ENCODE data around the gene CCL26. TPM values are rescaled to one million over a fixed set of nuclear protein-coding genes. Genes with fewer than 3 reads are reported as not detected.
"Not testable (repeated sequence)": the region's sequence is repeated elsewhere in the genome, so short reads cannot be mapped to it uniquely, and the experiment has no call there.

CCL26 gene
- total and polyA plus RNA-seq, 2 donors (not counting 3 experiments of a cell fraction or from before 2014, with no cell fraction given), result not detected

DNA sequence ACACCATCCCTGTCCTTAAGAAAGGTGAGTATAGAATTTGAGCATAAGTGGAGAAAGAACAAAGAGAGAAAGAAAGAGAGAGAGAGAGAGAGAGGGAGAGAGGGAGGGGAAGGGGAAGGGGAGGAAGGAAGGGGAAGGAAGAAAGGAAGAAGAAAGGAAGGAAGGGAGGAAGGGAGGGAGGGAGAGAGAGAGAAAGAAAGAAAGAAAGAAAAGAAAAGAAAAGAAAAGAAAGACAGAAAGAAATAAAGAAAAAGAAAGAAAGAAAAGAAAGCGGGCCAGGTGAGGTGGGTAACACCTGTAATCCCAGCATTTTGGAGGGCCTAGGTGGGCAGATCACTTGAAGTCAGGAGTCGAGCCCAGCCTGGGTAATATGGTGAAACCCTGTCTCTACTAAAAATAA, 21.7 kb upstream of the CCL26 start:
- Histone ChIP-seq H3K4me1 (ENCODE audit: control insufficient read depth, extremely low read depth, insufficient read depth, low read length) (no peaks in the 10 kb centered on the region), H3K4me2 (ENCODE audit: insufficient read depth, low read length) (no peak overlapping the region), H3K36me3 (ENCODE audit: control insufficient read depth in 2 of 2, extremely low read depth in 1 of 2, insufficient read depth in 2 of 2, low read length in 2 of 2) (no peaks in the 10 kb centered on the region), H3K9me1 (replicated peaks; ENCODE audit: control insufficient read depth, extremely low read depth, insufficient read depth, low read length) (no peaks in the 10 kb centered on the region), H2AFZ (ENCODE audit: low read depth, low read length) (no peak overlapping the region), H3K4me3 (replicated peaks in 1 of 3; ENCODE audit: insufficient read depth in 1 of 3, low read depth in 1 of 3, low read length in 3 of 3) (no peak overlapping the region), H3K79me2 (ENCODE audit: control insufficient read depth, insufficient read depth, low read length) (no peaks in the 10 kb centered on the region), H4K20me1 (replicated peaks; ENCODE audit: control insufficient read depth, extremely low read depth, insufficient read depth, low read length) (no peaks in the 10 kb centered on the region), H3K9me3 (replicated peaks; ENCODE audit: control insufficient read depth, insufficient read depth, low read length) (no peaks in the 10 kb centered on the region), H3K27ac (ENCODE audit: insufficient read depth, low read depth, low read length) (no peak overlapping the region), H3K9ac (replicated peaks; ENCODE audit: extremely low read depth, insufficient read depth, low read length) (no peak overlapping the region), H3K27me3 (ENCODE audit: control insufficient read depth in 2 of 2, insufficient read depth in 2 of 2, low read length in 2 of 2) (peaks cover 0 to 4% of the 10 kb centered on the region in 2 experiments)
- ChIA-PET POLR2A (no interaction called here), CTCF (no interaction called here)
- FAIRE-seq (no peak), DNase-seq (ENCODE audit: low read depth, low spot score) (no peak)
- TF ChIP-seq GATA2 (IDR thresholded peaks at IDR 0.05; ENCODE audit: insufficient read depth, insufficient read length, low read depth, low read length) (no peak), POLR2A (IDR thresholded peaks at IDR 0.05; ENCODE audit: low read depth, low read length) (no peak), MAX (IDR thresholded peaks at IDR 0.05; ENCODE audit: insufficient read depth, insufficient read length) (no peak), EZH2 (IDR thresholded peaks at IDR 0.05; ENCODE audit: borderline replicate concordance, low read depth, low read length, severe bottlenecking) (no peak), FOS (IDR thresholded peaks at IDR 0.05; ENCODE audit: borderline replicate concordance, insufficient read depth, low read length) (no peak), MYC (IDR thresholded peaks at IDR 0.05; ENCODE audit: low read depth, low read length) (no peak), JUN (IDR thresholded peaks at IDR 0.05; ENCODE audit: borderline replicate concordance, insufficient read depth, insufficient read length, low read depth) (no peak), POLR2AphosphoS5 (IDR thresholded peaks at IDR 0.05; ENCODE audit: insufficient read depth, low read depth, low read length) (no peak)
- TF ChIP-seq, protein P1, sequence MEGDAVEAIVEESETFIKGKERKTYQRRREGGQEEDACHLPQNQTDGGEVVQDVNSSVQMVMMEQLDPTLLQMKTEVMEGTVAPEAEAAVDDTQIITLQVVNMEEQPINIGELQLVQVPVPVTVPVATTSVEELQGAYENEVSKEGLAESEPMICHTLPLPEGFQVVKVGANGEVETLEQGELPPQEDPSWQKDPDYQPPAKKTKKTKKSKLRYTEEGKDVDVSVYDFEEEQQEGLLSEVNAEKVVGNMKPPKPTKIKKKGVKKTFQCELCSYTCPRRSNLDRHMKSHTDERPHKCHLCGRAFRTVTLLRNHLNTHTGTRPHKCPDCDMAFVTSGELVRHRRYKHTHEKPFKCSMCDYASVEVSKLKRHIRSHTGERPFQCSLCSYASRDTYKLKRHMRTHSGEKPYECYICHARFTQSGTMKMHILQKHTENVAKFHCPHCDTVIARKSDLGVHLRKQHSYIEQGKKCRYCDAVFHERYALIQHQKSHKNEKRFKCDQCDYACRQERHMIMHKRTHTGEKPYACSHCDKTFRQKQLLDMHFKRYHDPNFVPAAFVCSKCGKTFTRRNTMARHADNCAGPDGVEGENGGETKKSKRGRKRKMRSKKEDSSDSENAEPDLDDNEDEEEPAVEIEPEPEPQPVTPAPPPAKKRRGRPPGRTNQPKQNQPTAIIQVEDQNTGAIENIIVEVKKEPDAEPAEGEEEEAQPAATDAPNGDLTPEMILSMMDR (IDR thresholded peaks at IDR 0.05; ENCODE audit: extremely low read depth in 1 of 2, insufficient read depth in 1 of 2, low read depth in 1 of 2, low read length in 2 of 2), result no peak
- intact Hi-C loops (cut with micrococcal nuclease), result no loop called here
- dilution Hi-C loops (cut with MboI; ENCODE audit: extremely low pct_ligation_motif_present, low sequenced_read_pairs), result no loop called here
- no TSS peak for BruUV-seq (replicated peaks)

DNA sequence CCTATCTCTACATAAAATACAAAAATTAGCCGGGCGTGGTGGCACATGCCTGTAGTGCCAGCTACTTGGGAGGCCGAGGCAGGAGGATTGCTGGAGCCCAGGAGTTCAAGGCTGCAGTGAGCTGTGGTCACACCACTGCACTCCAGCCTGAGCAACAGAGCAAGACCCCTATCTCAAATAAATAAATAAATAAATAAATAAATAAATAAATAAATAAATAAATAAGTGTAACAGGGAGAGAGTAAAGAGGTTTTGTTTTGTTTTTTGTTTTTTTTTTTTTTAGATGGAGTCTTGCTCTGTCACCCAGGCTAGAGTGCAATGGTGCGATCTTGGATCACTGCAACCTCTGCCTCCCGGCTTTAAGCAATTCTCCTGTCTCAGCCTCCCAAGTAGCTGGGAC, 20.6 kb upstream of the CCL26 start:
- H3K27me3 ChIP-seq (ENCODE audit: control insufficient read depth in 2 of 2, insufficient read depth in 2 of 2, low read length in 2 of 2); H3K9ac ChIP-seq (replicated peaks; ENCODE audit: extremely low read depth, insufficient read depth, low read length); DNase-seq (ENCODE audit: low read depth, low spot score); H4K20me1 ChIP-seq (replicated peaks; ENCODE audit: control insufficient read depth, extremely low read depth, insufficient read depth, low read length); H3K36me3 ChIP-seq (ENCODE audit: control insufficient read depth in 2 of 2, extremely low read depth in 1 of 2, insufficient read depth in 2 of 2, low read length in 2 of 2); H3K4me3 ChIP-seq (replicated peaks in 1 of 3; ENCODE audit: insufficient read depth in 1 of 3, low read depth in 1 of 3, low read length in 3 of 3); H3K79me2 ChIP-seq (ENCODE audit: control insufficient read depth, insufficient read depth, low read length); H3K27ac ChIP-seq (ENCODE audit: insufficient read depth, low read depth, low read length); intact Hi-C loops (cut with micrococcal nuclease); POLR2A ChIA-PET; H3K4me2 ChIP-seq (ENCODE audit: insufficient read depth, low read length); FAIRE-seq; H3K9me3 ChIP-seq (replicated peaks; ENCODE audit: control insufficient read depth, insufficient read depth, low read length); H3K4me1 ChIP-seq (ENCODE audit: control insufficient read depth, extremely low read depth, insufficient read depth, low read length); BruUV-seq (replicated peaks); dilution Hi-C loops (cut with MboI; ENCODE audit: extremely low pct_ligation_motif_present, low sequenced_read_pairs); H2AFZ ChIP-seq (ENCODE audit: low read depth, low read length); CTCF ChIA-PET; H3K9me1 ChIP-seq (replicated peaks; ENCODE audit: control insufficient read depth, extremely low read depth, insufficient read depth, low read length): not testable (repeated sequence)

Data from endothelial cell of umbilical vein (primary cell).